Stomach smooth muscle (tissue), 2 donors: ENCODE measurements around the gene ZNF202.

Source experiments
- H3K27ac ChIP-seq: one replicate; pipeline ENCODE4 v1.7.0; 2013; ENCODE audit warnings: mild to moderate bottlenecking, low read length, inconsistent platforms
- H3K27me3 ChIP-seq, 2 donors: one replicate each; pipeline ENCODE4 v1.7.0; 2013; ENCODE audit warnings: low read length in 2 of 2; ENCODE audit not compliant: insufficient read depth in 2 of 2, control insufficient read depth in 1 of 2
- H3K36me3 ChIP-seq, 2 donors: one replicate each; pipeline ENCODE4 v1.7.0; 2013; ENCODE audit warnings: low read length in 2 of 2; ENCODE audit not compliant: control insufficient read depth in 2 of 2, insufficient read depth in 2 of 2
- H3K4me1 ChIP-seq: one replicate; pipeline ENCODE4 v1.7.0; 2013; ENCODE audit warnings: low read length; ENCODE audit not compliant: control insufficient read depth, insufficient read depth
- H3K4me3 ChIP-seq, 2 donors: one replicate each; pipeline ENCODE4 v1.7.0; 2013; ENCODE audit warnings: low read length in 2 of 2
- H3K9ac ChIP-seq, 2 donors: one replicate each; pipeline ENCODE4 v1.7.0; 2013; ENCODE audit warnings: low read length in 2 of 2, mild to moderate bottlenecking in 1 of 2
- H3K9me3 ChIP-seq, 2 donors: one replicate each; pipeline ENCODE4 v1.7.0; 2013; ENCODE audit warnings: low read length in 2 of 2; ENCODE audit not compliant: control insufficient read depth in 2 of 2
- donor health status: healthy.
- donor health status: Pancreatic carcinoma.

ZNF202 gene

DNA sequence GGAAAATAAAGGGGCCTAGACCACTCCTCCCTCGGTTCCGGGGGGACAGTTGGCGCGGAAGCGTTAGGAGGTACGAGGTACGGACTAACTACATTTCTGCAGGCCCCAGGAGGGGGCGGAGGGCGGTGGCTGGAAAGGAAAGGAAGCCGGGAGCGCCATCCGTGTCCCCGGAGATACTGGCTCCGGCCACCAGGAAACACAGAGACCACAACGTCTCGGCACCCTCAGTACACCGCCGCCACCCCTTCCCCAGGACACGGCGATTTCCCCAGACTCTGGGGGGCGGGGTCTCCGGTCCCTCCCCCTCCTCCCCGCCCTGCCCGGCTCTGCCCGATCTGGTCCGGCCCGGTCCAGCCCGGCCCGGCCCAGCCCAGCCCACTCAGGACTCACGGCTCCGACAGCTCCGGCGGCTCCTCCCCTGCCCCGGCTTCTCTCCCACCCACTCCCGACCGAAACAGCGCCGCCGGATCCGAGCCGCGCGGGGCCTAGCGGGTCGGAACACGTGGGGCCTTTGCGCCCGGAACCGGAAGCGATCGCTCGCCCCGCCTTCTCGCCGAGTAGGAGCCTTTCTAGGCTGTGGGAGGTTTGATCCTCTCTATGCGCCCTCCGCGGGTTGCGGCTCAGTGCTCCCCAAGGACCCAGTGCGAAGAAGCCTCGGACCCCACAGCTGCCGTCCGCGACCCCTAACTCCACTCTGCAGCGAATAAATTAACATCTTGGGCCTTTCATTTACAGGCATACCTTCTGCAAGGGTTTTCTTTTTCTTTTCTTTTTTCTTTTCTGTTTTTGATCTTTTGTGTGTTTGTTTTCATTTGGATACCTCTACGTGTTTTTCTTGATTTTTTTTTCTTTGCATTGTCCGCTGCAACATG lies at the start of gene ZNF202:
ZNF202 (minus strand) TSS at position 502 of the 872 bp plus-strand sequence. CDS start 10,772 bp downstream, outside the sequence.
- H3K27me3 ChIP-seq: no peaks in the 10 kb centered on the region
- peak within 1 kb of the TSS; percentile 84 to 90 for H3K9ac ChIP-seq
- peak within 1 kb of the TSS; percentile 60 for H3K27ac ChIP-seq
- H3K4me1 ChIP-seq: peaks cover 13% of the 10 kb centered on the region
- H3K36me3 ChIP-seq: peaks cover 0 to 4% of the 10 kb centered on the region in 2 donors
- H3K4me3 ChIP-seq: peak within 1 kb of the TSS; percentile 91 to 96
- no peaks in the 10 kb centered on the region for H3K9me3 ChIP-seq

DNA sequence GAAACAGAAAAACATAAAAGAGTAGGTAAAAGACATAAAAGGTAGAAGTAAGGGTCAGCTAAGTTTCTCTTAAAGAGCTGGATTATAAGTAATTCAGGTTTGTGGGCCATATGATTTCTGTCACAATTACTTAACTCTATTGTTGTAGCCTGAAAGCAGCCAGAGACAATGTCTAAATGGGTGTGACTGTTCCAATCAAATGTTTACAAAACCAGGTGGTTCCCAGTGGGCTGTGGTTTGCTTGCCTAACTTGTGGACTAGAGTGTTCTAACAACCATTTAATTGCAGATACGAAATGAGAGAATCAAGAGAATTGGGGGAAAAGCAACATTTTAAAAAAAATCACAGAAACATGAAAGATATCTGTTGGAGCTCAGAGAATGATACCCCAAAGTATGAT lies 42.1 kb upstream of the ZNF202 start:
- H3K27ac ChIP-seq: no peak overlapping the region
- H3K36me3 ChIP-seq: no peaks in the 10 kb centered on the region
- no peaks in the 10 kb centered on the region for H3K9me3 ChIP-seq
- no peaks in the 10 kb centered on the region for H3K4me1 ChIP-seq
- no peak overlapping the region for H3K9ac ChIP-seq
- H3K4me3 ChIP-seq: no peak overlapping the region
- H3K27me3 ChIP-seq: no peaks in the 10 kb centered on the region

DNA sequence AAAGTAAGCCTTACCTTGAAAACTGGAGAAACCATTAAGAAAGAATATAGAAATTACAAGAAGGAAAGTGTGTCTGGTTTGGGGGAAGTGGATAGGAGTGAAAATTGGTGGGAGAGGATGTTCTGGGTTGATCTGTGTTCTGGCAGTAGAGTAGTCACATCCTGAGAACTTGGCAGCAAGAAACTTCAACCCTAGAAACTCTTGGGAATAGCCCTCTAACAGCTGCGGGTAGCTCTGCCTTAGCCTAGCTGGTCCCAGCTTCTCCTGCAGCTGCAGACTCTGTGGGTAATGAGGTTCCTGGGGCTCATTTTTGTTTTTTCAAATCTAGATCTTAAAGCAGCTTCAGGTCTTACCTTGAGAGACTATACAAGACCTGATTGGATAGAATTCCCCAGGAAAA lies 37.1 kb upstream of the ZNF202 start:
- H3K9ac ChIP-seq: no peak overlapping the region
- no peaks in the 10 kb centered on the region for H3K27me3 ChIP-seq
- no peak overlapping the region for H3K27ac ChIP-seq
- no peaks in the 10 kb centered on the region for H3K9me3 ChIP-seq
- H3K36me3 ChIP-seq: no peaks in the 10 kb centered on the region
- no peak overlapping the region for H3K4me3 ChIP-seq
- no peaks in the 10 kb centered on the region for H3K4me1 ChIP-seq

DNA sequence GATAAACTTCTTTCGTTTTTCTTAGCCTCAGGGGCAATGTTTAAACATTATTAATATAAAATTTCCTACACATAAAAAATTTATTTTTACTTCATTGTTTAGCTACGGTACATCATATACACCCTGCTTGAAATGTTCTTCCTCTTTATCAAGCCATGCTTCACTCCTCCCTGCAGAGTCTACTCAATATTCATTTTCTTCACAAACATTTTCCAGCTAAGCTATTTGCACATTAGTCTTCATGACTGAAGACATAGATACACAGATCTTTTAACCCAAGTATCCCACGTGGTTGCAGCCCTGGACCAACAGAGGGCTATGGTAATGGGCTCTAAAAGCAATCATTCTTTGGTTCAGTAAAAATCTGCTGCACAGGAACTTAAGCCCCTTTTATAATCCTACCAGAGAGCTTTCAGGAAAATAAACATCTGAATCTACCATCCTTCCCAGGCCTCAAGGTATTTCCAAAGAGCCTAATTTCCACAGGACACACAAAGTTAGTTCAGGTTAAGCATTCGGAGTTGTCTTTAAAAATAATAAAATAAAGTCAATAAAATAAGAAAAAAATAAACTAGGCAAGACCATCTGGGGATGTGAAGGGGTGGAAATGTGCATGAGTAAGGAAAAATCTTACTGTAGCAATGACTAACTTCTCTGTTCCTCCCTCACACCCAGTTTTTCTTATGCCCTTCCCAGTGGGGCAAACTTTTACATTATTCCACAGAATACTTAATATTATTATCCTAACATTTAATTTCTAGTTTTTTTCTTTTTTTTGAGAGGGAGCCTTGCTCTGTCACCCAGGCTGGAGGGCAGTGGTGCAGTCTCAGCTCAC lies 34.5 kb upstream of the ZNF202 start:
- no peaks in the 10 kb centered on the region for H3K4me1 ChIP-seq
- H3K27ac ChIP-seq: no peak overlapping the region
- H3K4me3 ChIP-seq: no peak overlapping the region
- H3K27me3 ChIP-seq: no peaks in the 10 kb centered on the region
- no peaks in the 10 kb centered on the region for H3K36me3 ChIP-seq
- no peaks in the 10 kb centered on the region for H3K9me3 ChIP-seq
- H3K9ac ChIP-seq: no peak overlapping the region

DNA sequence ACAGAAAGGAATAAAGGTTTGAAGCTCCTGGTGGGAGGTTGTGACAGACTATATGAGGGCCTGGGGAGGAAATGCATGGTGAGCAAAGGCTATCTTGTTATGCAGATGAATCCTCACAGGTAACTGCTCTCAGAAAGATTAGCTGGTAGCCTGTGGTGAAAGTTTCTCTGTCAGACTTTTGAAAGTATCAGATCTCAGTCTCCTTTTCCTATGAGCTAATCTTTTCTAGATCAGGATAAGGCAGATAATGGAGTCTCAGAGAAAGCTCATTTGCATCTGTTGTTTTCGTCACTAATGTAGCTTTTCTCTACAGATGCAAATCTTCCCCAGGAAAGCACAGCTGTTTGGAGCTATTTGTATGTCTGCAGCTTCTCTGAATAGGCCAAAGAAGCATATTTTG lies 33.8 kb upstream of the ZNF202 start:
- no peak overlapping the region for H3K4me3 ChIP-seq
- H3K36me3 ChIP-seq: no peaks in the 10 kb centered on the region
- H3K27ac ChIP-seq: no peak overlapping the region
- no peak overlapping the region for H3K9ac ChIP-seq
- no peaks in the 10 kb centered on the region for H3K9me3 ChIP-seq
- no peaks in the 10 kb centered on the region for H3K4me1 ChIP-seq
- H3K27me3 ChIP-seq: no peaks in the 10 kb centered on the region

DNA sequence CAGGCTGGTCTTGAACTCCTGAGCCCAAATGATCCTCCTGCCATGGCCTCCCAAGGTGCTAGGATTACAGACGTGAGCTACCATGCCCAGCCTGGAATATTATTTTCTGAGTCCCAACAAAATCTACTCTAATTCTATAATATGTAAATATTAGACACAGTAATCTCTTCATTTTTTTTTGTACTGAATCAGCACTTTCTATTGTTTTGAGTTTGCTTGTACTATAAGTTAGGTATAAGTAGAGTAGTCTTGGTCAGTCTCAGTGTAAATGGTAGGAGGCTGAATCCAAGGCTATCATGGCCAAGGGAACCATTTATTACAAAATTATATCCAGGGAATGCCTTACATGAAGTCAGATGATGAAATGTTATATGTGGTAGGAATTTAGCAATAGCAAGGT lies 32.5 kb upstream of the ZNF202 start:
- no peak overlapping the region for H3K27ac ChIP-seq

DNA sequence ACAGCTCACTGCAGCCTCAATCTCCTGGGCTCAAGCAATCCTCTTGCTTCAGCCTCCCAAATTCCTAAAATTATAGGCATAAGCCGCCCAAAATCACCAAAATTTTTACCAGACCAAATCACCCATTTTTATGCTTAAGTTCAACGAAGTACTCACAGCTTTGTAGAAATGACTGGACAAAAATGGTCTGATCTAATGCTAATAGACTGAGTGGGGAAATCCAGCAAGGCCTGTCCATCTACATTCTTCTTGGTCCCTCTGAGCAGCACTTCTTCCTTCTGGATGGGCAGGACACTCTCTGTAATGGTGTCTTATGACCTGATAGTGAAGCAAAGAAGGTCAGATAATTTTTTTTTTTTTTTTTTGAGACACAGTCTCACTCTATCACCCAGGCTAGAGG lies 31.6 kb upstream of the ZNF202 start:
- Histone ChIP-seq H3K4me3 (no peak overlapping the region), H3K36me3 (no peaks in the 10 kb centered on the region), H3K4me1 (no peaks in the 10 kb centered on the region), H3K27me3 (no peaks in the 10 kb centered on the region), H3K9me3 (no peaks in the 10 kb centered on the region), H3K27ac (no peak overlapping the region), H3K9ac (no peak overlapping the region)

More for the DNA sequence above, 32.5 kb upstream of the ZNF202 start:
- Histone ChIP-seq H3K36me3 (no peaks in the 10 kb centered on the region), H3K9me3 (no peaks in the 10 kb centered on the region), H3K9ac (no peak overlapping the region), H3K4me1 (no peaks in the 10 kb centered on the region), H3K27me3 (no peaks in the 10 kb centered on the region), H3K4me3 (no peak overlapping the region)

- H3K9me3 ChIP-seq: no peaks in the 10 kb centered on the region
- H3K36me3 ChIP-seq: no peaks in the 10 kb centered on the region
- no peaks in the 10 kb centered on the region for H3K4me1 ChIP-seq
- H3K27ac ChIP-seq: no peak overlapping the region
- H3K27me3 ChIP-seq: no peaks in the 10 kb centered on the region
- no peak overlapping the region for H3K4me3 ChIP-seq
- no peak overlapping the region for H3K9ac ChIP-seq
These were observed 30.2 kb upstream of the ZNF202 start for GRCh38 chr11:123771664-123772063.

GRCh38 chr11:123770712-123771111 lies 29.3 kb upstream of the ZNF202 start:
- no peaks in the 10 kb centered on the region for H3K9me3 ChIP-seq
- no peaks in the 10 kb centered on the region for H3K4me1 ChIP-seq
- no peak overlapping the region for H3K27ac ChIP-seq
- no peaks in the 10 kb centered on the region for H3K27me3 ChIP-seq
- no peak overlapping the region for H3K4me3 ChIP-seq
- no peaks in the 10 kb centered on the region for H3K36me3 ChIP-seq
- H3K9ac ChIP-seq: no peak overlapping the region

GRCh38 chr11:123765601-123766000 lies 24.1 kb upstream of the ZNF202 start:
- H3K27me3 ChIP-seq: no peaks in the 10 kb centered on the region
- H3K9me3 ChIP-seq: peaks cover 0 to 2% of the 10 kb centered on the region in 2 donors
- no peaks in the 10 kb centered on the region for H3K4me1 ChIP-seq
- H3K9ac ChIP-seq: no peak overlapping the region
- no peak overlapping the region for H3K27ac ChIP-seq
- H3K36me3 ChIP-seq: no peaks in the 10 kb centered on the region
- no peak overlapping the region for H3K4me3 ChIP-seq
